Activated naive CD8-positive, alpha-beta T cell (primary cell): ENCODE results near the gene ARHGAP10.
"Not testable (repeated sequence)": the region's sequence is repeated elsewhere in the genome, so short reads cannot be mapped to it uniquely, and the experiment has no call there.

ENCODE experiments used
- H3K27ac Mint-ChIP-seq: one replicate; pipeline ENCODE4 v1.8.0; 2021; ENCODE audit warnings: mixed read lengths
- H3K27me3 Mint-ChIP-seq: one replicate; pipeline ENCODE4 v1.8.0; 2021; ENCODE audit warnings: mixed read lengths
- H3K36me3 Mint-ChIP-seq: one replicate; pipeline ENCODE4 v1.8.0; 2021; ENCODE audit warnings: mixed read lengths
- H3K4me1 Mint-ChIP-seq: one replicate; pipeline ENCODE4 v1.8.0; 2021; ENCODE audit warnings: low read depth, mixed read lengths
- H3K4me3 Mint-ChIP-seq: one replicate; pipeline ENCODE4 v1.8.0; 2021; ENCODE audit warnings: mild to moderate bottlenecking, mixed read lengths
- H3K9me3 Mint-ChIP-seq: one replicate; pipeline ENCODE4 v1.8.0; 2021; ENCODE audit warnings: low read depth, mixed read lengths

ARHGAP10 gene

DNA sequence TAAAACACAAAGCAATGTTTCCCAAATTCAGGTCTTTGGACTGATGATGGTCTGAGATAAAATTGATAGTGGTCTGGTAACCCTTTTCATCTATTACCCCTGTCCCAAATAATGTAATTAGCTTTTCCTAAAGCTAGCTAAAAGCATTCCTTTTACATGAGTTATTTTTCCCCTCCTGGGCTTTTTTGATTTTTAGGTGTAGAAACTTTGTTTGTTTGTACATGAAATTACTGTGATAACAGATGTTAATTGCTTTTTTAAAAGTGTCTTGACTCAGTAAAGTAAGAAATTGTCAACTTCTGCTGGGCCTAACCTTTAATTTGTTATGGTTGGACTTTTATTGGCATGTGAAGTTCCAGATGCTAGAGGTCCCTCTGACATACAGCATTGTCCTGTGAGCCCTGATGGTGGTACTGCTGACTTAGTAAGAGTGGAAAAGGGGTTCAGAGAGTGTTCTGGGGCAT, 145.5 kb downstream of the ARHGAP10 start:
- Mint-ChIP-seq H3K36me3 (peaks cover 9% of the 10 kb centered on the region), H3K27ac (no peak overlapping the region), H3K4me1 (no peaks in the 10 kb centered on the region), H3K9me3 (no peaks in the 10 kb centered on the region), H3K4me3 (no peak overlapping the region), H3K27me3 (no peaks in the 10 kb centered on the region)

DNA sequence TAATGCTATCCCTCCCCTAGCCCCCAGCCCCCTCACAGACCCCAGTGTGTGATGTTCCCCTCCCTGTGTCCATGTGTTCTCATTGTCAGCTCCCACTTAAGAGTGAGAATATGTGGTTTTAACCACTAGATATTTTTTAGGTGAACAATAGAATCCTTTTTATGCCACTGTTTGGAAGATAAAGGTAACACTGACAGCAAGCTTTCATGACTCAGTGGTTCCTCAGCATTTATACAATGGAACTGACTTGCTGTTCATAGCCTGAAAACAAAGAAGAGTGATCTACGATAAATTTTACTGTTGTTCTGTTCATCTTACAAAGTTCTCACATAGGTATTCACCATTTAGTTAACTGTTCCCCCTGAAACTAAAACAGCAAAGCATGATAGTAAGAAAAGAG, 147.8 kb downstream of the ARHGAP10 start:
- H3K36me3 Mint-ChIP-seq: peaks cover 18% of the 10 kb centered on the region
- no peak overlapping the region for H3K4me3 Mint-ChIP-seq
- H3K27ac Mint-ChIP-seq: no peak overlapping the region
- H3K27me3 Mint-ChIP-seq: no peaks in the 10 kb centered on the region
- H3K9me3 Mint-ChIP-seq: peaks cover 3% of the 10 kb centered on the region
- H3K4me1 Mint-ChIP-seq: no peaks in the 10 kb centered on the region

DNA sequence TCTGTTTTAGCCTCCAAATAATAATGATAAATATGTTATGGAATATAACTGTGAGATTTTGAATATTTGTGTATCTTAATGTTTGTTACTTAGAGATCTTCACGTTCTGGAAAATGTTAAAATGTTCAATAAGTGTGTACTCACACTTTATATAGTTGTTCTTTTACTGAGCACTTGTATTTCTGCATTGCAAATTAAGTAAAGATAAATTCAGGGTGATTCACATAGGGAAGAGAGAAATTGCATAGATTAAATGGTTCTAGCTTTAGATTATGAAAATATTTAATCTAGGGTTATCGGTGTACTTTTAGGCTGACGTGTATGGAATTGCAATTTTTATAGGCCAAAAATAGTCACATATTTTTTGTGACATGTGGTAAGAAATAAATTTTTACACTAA, 148.6 kb downstream of the ARHGAP10 start:
- no peak overlapping the region for H3K27ac Mint-ChIP-seq
- H3K4me1 Mint-ChIP-seq: no peaks in the 10 kb centered on the region
- H3K27me3 Mint-ChIP-seq: no peaks in the 10 kb centered on the region
- no peak overlapping the region for H3K4me3 Mint-ChIP-seq
- H3K36me3 Mint-ChIP-seq: peaks cover 22% of the 10 kb centered on the region
- peaks cover 7% of the 10 kb centered on the region for H3K9me3 Mint-ChIP-seq

DNA sequence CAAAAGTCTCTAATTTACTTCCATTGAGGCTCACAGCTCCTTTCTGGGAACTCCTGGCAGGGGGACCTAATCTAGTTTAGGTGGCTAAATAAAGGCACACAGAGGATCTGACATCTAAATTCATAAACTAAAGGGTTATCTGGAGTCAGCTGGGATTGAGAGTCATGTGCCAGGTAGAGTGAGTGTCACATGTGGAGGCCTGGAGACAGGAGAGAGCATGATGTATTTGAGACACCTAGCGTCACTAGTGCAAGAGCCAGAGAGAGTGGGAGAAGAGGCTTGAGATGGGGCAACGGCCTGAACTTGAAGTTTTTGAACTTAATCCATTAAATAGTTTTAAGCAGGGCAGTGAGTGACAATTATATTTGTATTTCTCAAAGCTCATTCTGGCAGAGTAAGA, 152.6 kb downstream of the ARHGAP10 start:
- no peak overlapping the region for H3K27ac Mint-ChIP-seq
- no peak overlapping the region for H3K4me3 Mint-ChIP-seq
- peaks cover 31% of the 10 kb centered on the region for H3K36me3 Mint-ChIP-seq
- no peaks in the 10 kb centered on the region for H3K27me3 Mint-ChIP-seq
- H3K4me1 Mint-ChIP-seq: no peaks in the 10 kb centered on the region
- H3K9me3 Mint-ChIP-seq: peaks cover 7% of the 10 kb centered on the region

DNA sequence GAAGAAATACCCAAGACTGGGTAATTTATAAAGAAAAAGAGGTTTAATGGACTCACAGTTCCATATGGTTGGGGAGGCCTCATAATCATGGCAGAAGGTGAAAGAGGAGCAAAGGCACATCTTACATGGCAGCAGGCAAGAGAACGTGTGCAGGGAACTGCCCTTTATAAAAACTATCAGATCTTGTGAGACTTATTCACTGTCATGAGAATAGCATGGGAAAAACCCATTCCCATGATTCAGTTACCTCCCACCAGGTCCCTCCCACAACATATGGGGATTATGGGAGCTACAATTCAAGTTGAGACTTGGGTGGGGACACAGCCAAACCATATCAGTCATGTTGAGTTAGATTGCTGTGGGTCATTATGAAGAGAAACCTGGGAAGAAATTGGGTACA, 153.3 kb downstream of the ARHGAP10 start:
- H3K4me3 Mint-ChIP-seq, H3K27ac Mint-ChIP-seq, H3K27me3 Mint-ChIP-seq, H3K9me3 Mint-ChIP-seq, H3K4me1 Mint-ChIP-seq: not testable (repeated sequence)
- peaks cover 32% of the 10 kb centered on the region for H3K36me3 Mint-ChIP-seq

DNA sequence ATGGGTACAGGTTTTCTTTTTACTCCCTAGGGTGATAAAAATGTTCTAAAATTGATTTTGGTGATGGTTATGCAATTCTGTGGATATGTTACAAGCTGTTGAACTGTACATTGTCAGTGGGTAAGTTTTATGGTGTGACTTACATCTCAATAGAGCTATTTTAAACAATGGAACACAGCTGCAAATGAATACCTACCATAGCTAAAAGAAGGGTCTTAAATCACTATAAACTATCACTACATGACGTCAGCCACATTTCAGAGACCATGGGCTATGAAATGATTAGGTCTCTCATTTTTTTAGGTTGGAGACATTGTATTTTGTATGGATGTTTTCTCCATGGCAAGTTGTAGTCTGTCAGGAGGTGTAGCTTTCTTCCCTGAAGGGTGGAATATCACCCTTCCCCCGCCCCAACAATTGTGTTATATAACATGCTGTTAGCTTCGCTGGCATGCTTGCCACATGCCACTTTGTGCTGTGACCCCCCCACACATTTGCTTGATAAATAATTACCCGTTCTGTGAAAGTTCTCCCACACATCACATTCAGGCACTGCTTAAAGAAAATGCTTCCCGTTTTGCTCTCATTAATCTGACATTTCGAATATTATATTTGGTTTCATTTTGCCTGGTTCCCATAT, 159.7 kb downstream of the ARHGAP10 start:
- Mint-ChIP-seq H3K4me1 (no peaks in the 10 kb centered on the region), H3K4me3 (no peak overlapping the region), H3K36me3 (peaks cover 30% of the 10 kb centered on the region), H3K9me3 (peaks cover 19% of the 10 kb centered on the region), H3K27ac (no peak overlapping the region), H3K27me3 (no peaks in the 10 kb centered on the region)

DNA sequence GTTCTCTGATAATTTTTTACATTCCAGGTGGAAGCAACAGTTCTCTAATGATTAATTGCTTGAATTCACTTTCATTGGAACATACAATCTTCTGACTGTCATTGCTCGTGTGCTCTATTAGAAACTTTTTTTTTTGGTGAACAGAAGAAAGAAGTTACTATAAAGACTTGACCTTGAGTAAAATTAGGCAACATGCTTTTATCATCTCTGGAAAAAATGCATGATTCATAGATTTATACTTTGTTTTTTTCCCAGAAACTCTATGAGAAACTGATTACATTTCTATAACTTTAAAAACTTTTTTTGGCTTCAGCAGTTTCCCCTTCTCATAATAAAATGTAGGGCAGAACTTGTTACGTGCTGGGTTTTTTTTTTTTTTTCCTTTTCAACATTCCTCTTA, 167.6 kb downstream of the ARHGAP10 start:
- Mint-ChIP-seq H3K27me3 (no peaks in the 10 kb centered on the region), H3K36me3 (peaks cover 16% of the 10 kb centered on the region), H3K4me3 (no peak overlapping the region), H3K27ac (no peak overlapping the region), H3K4me1 (no peaks in the 10 kb centered on the region), H3K9me3 (peaks cover 11% of the 10 kb centered on the region)

DNA sequence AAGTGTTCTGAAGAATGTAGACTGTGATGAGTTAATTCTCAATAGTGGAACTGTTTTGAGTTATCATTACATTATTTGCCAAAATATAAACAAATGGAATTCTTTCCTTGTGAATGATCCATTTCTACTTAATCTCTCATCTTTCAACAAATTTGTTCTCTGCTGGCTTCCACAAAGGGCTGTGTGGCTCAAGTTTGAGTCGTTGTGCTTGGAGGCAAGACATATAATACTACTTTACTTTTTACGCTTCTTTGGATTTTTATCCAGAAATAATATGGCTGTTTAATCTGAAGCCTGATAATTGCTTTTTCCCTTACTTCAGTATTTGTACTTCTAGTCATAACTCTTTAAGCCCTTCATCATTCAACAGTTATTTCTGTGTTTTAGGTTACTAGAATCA, 169.5 kb downstream of the ARHGAP10 start:
- Mint-ChIP-seq H3K4me1 (no peaks in the 10 kb centered on the region), H3K27ac (no peak overlapping the region), H3K27me3 (no peaks in the 10 kb centered on the region), H3K9me3 (peaks cover 8% of the 10 kb centered on the region), H3K4me3 (no peak overlapping the region), H3K36me3 (peaks cover 16% of the 10 kb centered on the region)

DNA sequence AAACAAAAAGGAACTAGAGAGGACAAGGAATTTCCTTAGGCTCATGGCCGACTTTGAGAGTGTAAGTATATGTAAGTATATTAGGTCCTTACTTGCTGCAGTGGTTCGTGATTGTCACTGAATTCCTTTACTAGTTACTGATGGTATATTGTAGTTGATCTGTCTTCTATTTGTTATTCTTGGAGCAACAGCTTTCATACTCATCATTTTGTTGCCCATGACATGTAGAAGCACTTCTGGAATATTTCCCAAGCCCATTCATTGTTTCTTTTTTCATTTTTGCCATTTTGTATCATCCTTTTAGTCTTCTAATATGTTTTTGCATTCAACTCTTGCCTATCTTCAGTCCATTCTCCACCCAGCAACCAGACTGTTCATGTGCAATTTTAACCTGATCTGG, 170.0 kb downstream of the ARHGAP10 start:
- no peaks in the 10 kb centered on the region for H3K4me1 Mint-ChIP-seq
- peaks cover 8% of the 10 kb centered on the region for H3K9me3 Mint-ChIP-seq
- no peak overlapping the region for H3K4me3 Mint-ChIP-seq
- peaks cover 17% of the 10 kb centered on the region for H3K36me3 Mint-ChIP-seq
- H3K27ac Mint-ChIP-seq: no peak overlapping the region
- H3K27me3 Mint-ChIP-seq: no peaks in the 10 kb centered on the region

DNA sequence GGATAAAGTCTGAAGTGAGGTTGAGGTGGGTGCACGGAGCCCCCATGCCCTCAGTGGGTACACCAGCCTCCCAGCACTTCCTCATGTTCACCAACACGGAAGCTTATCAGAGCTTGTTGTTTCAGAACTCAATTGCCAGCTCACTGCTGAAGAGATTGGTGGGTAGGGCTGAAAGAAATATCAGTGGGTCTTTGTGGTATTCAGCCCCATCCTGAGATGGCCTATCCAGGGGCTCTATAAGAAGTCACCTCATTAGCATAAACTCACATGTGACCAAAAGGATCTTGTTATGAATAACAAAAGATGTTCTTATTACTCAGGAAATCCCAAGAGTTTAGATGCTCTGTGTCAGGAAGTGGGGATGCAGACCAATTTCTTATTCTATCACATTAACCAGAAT, 177.3 kb downstream of the ARHGAP10 start:
- H3K27me3 Mint-ChIP-seq: no peaks in the 10 kb centered on the region
- H3K4me3 Mint-ChIP-seq: no peak overlapping the region
- peaks cover 22% of the 10 kb centered on the region for H3K36me3 Mint-ChIP-seq
- peaks cover 4% of the 10 kb centered on the region for H3K9me3 Mint-ChIP-seq
- no peaks in the 10 kb centered on the region for H3K4me1 Mint-ChIP-seq
- H3K27ac Mint-ChIP-seq: no peak overlapping the region

DNA sequence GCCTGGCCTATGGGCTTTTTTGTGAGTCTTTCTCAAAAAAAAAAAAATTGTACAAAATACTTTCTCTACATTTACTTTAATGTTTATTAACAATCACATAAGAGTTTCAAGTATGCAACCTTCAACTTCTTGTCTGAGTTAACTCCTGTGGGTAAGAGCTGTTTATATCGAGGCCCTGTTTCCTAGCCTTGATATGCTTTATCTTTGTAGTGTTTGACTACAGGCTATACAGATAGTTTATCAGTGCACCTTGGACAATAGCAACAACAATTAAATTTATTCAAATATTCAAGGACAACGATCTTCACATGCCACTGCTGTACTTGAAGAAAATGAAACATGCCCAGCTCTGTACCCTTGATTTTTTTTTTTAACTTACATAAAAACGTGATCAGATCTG, 178.4 kb downstream of the ARHGAP10 start:
- H3K4me3 Mint-ChIP-seq: no peak overlapping the region
- H3K27me3 Mint-ChIP-seq: no peaks in the 10 kb centered on the region
- H3K9me3 Mint-ChIP-seq: peaks cover 4% of the 10 kb centered on the region
- no peak overlapping the region for H3K27ac Mint-ChIP-seq
- H3K36me3 Mint-ChIP-seq: peaks cover 27% of the 10 kb centered on the region
- H3K4me1 Mint-ChIP-seq: no peaks in the 10 kb centered on the region

DNA sequence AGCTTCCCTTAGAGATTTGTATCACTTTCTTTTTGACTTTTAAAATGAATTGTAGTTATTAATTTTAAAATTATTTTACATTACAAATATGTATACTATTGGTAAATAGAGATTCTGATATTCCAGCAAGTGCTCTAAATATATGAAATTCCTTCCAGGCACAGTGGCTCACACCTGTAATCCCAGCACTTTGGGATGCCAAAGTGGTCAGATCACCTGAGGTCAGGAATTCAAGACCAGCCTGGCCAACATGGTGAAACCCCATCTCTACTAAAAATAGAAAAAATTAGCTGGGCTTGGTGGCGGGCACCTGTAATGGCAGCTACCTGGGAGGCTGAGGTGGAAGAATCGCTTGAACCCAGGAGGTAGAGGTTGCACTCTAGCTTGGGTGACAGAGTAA, 180.2 kb downstream of the ARHGAP10 start:
- not testable (repeated sequence) for H3K4me1 Mint-ChIP-seq, H3K4me3 Mint-ChIP-seq, H3K27ac Mint-ChIP-seq, H3K27me3 Mint-ChIP-seq, H3K9me3 Mint-ChIP-seq
- H3K36me3 Mint-ChIP-seq: peaks cover 18% of the 10 kb centered on the region

DNA sequence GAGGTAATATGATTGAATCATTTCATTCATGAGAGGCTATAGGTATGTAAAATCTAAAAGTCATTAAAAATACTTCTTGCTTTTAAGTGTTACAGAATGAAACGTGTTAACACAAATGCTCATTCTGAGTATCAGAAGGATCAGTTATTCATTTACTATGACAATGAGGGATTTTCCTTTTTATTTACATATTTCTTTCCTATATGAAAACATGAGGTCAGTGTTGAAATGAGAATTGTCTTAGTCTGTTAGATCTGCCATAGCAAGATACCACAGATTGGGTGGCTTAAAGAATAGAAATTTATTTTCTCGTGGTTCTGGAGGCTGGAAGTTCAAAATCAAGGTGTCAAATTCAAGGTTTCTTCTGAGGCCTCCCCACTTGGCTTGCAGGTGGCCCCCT, 181.2 kb downstream of the ARHGAP10 start:
- H3K9me3 Mint-ChIP-seq: no peaks in the 10 kb centered on the region
- H3K4me3 Mint-ChIP-seq: no peak overlapping the region
- peaks cover 16% of the 10 kb centered on the region for H3K36me3 Mint-ChIP-seq
- no peaks in the 10 kb centered on the region for H3K27me3 Mint-ChIP-seq
- H3K27ac Mint-ChIP-seq: no peak overlapping the region
- H3K4me1 Mint-ChIP-seq: no peaks in the 10 kb centered on the region

DNA sequence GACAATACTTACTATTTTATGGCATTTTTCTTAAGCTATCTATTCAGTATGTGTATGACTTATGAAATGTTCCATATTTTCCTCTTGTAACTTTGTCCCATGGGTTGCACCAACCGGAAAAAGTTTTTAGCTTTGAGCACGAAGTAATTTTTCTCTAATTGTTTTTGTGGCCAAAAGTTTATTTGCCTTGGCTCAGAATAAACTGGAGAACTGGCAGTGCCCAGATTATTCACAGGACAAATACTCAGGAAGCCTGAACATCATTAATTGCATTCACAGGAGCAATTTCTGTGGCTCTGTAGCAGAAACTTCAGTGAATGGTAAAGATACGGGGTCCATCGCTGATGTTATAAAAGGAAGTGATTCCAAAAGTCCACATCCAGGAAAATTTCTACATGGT, 184.5 kb downstream of the ARHGAP10 start:
- Mint-ChIP-seq H3K4me1 (no peaks in the 10 kb centered on the region), H3K4me3 (no peak overlapping the region), H3K9me3 (no peaks in the 10 kb centered on the region), H3K27ac (no peak overlapping the region), H3K36me3 (peaks cover 14% of the 10 kb centered on the region), H3K27me3 (no peaks in the 10 kb centered on the region)

DNA sequence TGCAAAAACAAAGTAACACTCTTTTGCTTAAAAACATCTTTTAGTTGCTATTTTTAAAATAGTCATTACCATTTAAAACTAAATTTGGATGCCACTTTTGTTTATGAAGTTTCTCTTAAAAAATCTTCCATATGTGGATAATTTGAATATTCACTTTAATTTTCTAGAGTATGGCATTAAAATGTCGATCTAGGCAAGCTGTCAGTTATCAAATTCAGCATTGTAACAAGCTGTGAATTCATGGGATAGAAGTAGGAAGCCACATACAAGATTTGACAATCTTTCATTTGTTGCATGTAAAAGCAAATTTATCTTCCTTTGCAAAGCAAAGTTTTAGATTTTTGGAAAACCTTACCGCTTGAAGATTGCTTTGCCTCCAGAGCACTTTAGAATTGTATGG, 191.5 kb downstream of the ARHGAP10 start:
- H3K27ac Mint-ChIP-seq: no peak overlapping the region
- peaks cover 7% of the 10 kb centered on the region for H3K36me3 Mint-ChIP-seq
- H3K9me3 Mint-ChIP-seq: no peaks in the 10 kb centered on the region

DNA sequence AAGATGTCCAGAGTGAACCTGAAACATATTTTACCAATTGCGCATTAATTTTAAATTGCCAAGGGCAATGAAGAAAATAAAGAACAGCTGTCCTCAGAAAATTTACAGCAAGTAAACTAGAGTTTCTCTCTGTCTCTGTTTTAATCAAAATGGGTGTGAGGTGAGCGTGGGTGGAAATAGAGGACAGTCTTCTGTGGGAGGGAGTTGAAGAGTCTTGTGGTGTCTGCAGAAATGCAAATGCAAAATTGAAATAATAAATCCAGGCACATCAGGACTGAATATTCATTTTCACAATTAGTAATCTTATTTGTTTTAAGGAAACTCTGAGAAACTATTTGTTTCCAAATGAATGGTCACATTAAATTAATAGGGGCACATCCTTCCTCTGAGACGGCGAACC, 192.0 kb downstream of the ARHGAP10 start:
- H3K27ac Mint-ChIP-seq: no peak overlapping the region
- H3K27me3 Mint-ChIP-seq: no peaks in the 10 kb centered on the region
- H3K36me3 Mint-ChIP-seq: peaks cover 7% of the 10 kb centered on the region
- H3K4me3 Mint-ChIP-seq: no peak overlapping the region
- H3K9me3 Mint-ChIP-seq: no peaks in the 10 kb centered on the region
- no peaks in the 10 kb centered on the region for H3K4me1 Mint-ChIP-seq

More for the DNA sequence above, 191.5 kb downstream of the ARHGAP10 start:
- Mint-ChIP-seq H3K4me1 (no peaks in the 10 kb centered on the region), H3K4me3 (no peak overlapping the region), H3K27me3 (no peaks in the 10 kb centered on the region)
